ENCODE data around the gene CNN2.

GRCh38 chr19:1049106-1049505 lies 22.7 kb downstream of the CNN2 start:
- TF ChIP-seq CTCF (IDR thresholded peaks at IDR 0.05) (no peak), POLR2A (IDR thresholded peaks at IDR 0.05) (no peak)

Measured in thyroid gland (tissue), 4 donors.